HG03097 (cell line): ENCODE data around the gene FLNB.

Source experiments
- ATAC-seq: cut with Tn5 transposase; IDR thresholded peaks from one replicate; pipeline ENCODE4 v1.9.1; 2021; ENCODE audit not compliant: unreplicated experiment, low FRiP score

Gene FLNB

DNA sequence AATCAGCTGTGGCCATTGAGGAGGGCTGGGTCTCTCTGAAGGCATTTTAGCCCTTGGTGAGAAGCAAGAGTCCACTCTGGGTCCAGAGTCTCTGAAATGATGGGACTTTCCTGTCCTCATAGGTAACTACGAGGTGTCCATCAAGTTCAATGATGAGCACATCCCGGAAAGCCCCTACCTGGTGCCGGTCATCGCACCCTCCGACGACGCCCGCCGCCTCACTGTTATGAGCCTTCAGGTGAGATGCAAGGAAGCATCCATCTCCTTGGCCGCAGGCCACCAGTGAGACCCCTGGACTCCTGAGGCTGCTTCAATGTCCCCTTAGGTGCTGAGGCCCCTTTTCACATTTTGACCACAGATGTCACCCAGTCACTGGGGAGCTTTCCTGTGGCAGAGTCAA, 147.6 kb downstream of the FLNB start:
- ATAC-seq = no peak

DNA sequence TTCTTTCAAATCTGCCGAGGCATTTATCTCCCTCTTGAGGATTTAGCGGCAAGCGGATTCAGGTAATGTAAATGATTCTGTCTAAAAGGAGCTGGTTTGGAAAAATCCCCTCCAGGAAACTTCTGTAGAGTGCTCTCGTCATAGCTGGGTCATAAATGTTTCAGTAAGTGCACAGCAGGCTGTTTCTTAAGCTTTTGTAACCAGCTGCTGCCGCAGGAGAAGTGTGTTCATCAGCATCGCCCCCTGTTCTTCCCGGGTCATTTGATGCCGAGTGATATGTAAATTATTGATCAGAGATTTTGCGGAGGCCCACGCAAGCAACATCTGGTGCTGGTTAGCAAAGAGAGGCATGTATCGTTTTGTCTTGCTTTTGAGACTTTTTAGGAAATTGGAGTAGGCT, 149.5 kb downstream of the FLNB start:
- no peak for ATAC-seq

- ATAC-seq = no peak
Measured at GRCh38 chr3:58158442-58159153, 150.4 kb downstream of the FLNB start.

- no peak for ATAC-seq
Measured at GRCh38 chr3:58160399-58160798, 152.2 kb downstream of the FLNB start.

DNA sequence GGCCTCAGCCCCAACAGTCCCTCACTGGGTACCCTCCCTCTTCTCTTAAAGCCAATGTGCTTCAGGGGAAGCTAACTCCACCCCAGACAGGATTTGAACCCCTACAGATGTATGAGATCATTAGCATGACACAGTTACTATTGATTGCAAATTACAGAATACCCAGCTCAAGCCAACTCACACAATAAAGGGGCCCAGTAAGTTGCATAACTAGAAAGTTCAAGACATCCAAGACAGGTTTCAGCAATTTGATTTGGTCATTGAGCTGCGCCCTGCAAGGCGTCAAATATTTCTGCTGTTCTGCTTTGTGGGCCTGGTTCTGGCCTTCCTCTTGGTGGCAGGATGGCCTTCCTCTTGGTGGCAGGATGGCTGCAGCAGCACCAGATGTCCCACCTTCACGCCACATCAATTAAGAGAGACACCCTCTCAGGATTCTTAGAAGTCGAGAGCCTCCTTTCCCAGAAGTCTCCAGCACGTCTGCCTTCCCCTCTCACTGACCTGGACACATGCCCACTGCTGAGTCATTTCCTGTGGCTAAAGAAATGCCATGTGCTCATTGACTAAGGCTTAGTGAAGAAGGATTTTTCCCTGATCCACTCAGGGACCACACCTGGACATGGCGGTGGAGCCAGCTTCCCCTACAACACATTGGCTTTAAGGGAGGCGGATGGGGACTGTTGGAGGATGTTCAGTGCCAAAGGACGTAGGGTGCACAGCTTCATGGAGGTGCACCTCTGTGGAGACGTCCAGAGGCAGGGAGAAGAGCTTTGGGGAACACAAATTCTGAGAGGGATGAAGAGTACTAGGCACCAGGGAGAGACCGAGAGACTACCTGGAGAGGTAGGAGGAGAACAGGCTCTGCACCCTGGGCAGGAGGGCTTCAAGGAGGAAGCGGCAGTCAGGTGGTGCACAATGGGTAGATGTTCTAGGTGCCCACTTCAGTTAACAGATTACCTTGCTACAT, 153.5 kb downstream of the FLNB start:
- ATAC-seq = no peak

- ATAC-seq = no peak
Measured at GRCh38 chr3:58163234-58163633, 155.0 kb downstream of the FLNB start.

DNA sequence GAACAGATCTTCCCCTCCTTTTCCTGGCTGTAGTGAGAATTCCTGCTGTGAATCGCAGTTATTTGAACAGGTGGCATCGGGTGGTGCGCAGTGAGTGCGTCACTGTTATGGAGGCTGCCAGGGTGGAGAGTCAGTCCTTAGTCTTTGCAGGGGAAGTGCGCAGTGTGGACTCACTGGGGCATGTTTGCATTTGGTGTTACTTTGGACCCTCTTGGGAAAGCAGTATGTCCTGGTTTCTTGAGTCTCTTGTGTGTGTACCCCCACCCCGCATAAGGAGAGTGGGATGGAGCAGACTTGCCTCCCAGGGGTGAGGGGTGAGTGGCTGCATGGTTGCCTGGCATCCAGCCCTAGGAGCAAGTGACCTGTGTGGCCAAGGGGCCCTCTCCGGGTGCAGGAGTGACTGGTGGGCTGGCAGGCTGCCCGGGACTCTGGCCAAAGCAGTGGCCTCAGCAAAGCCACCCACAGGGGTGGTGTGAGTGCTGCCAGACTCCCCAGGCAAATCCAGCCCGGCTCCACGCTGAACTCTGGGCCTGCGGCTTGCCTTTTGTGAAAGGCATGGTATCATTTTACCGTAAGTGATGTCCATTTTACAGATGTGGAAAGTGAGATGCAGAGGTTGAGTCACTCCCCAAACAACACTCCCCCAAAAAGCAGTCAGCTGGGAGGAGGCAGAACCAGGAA, 156.1 kb downstream of the FLNB start:
- no peak for ATAC-seq

GRCh38 chr3:58164906-58165821, 156.9 kb downstream of the FLNB start:
- no peak for ATAC-seq

DNA sequence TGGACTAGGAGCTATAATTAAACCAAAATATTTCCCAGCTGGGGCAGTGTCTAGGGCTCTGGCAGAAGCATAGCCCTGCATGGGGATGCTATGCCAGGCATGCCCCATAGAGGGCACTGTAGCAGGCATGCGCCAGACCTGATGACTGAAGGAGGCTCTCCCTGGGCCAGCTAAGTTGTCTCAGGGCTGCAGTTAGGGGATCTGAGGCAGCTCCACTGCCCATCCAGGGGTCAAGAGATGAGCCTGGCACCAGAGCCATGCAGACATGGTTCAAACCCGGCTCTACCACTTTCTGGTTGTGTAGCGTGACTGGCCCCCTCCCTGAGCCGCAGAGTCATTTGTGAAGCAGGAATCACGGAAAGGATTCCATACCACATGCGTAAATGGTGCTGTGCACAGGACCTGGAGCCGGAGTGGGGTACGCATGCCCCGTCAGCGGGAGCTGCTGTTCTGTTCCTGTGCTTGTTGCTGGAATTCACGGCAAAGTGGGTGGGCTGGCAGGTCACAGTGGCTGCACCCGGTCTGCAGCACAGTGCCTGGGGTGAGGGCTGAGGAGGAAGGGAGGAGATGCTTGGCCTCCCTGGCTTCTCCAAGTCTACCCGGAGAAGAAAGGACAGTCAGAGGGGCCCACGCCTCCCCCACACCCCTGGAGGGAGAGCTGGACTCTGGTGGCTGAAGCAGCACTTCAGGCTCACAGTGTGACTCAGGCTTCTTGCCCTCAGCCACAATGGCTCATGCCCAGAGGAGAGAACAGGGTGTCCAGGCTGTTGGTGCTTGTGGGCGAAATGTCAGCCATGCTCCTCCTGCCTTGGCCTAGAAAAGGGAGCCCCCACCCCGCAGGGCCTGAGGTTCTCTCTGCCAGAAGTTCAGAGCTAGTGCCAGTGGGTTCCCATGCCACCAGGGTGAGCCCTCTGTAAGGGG, 159.5 kb downstream of the FLNB start:
- peak; percentile 65 for ATAC-seq

DNA sequence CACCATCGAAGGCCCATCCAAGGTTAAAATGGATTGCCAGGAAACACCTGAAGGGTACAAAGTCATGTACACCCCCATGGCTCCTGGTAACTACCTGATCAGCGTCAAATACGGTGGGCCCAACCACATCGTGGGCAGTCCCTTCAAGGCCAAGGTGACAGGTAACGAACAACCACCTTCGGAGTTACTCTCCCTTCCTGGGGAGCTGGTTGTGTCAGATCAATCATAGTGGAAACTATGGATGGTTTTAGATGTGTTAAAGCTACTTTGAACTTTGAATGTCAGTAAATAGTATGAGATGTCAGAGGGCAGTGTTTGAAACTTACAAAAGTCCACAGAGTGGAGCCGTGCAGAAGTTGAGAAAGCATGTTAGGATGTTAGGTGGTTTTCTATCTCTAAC, 160.3 kb downstream of the FLNB start:
- ATAC-seq = no peak

DNA sequence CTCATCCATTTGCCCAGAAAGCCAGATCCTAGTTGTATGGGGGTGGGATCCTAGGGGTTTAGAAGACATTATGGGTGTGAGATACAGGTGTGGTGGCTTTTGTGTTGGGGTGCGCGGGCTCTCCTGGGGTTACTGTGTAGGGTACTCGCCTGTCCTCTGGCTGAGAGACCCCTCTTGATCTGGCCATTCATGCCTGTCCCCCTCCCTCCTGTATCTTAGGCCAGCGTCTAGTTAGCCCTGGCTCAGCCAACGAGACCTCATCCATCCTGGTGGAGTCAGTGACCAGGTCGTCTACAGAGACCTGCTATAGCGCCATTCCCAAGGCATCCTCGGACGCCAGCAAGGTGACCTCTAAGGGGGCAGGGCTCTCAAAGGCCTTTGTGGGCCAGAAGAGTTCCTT, 161.1 kb downstream of the FLNB start:
- ATAC-seq = no peak

DNA sequence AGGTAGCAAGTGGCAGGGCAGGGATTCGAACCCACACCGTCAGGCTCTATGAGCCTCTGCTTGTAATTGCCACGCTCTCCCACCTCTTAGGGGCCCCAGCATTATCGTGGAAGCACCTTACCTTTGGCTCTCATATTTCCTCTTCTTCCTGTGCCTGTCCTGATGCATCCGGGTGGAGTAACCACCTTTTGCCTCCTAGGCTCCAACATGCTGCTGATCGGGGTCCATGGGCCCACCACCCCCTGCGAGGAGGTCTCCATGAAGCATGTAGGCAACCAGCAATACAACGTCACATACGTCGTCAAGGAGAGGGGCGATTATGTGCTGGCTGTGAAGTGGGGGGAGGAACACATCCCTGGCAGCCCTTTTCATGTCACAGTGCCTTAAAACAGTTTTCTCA, 162.2 kb downstream of the FLNB start:
- no peak for ATAC-seq

- ATAC-seq = no peak
Measured at GRCh38 chr3:58171126-58171525, 162.9 kb downstream of the FLNB start.

GRCh38 chr3:58173029-58173668, 164.9 kb downstream of the FLNB start:
- ATAC-seq = no peak

- no peak for ATAC-seq
Measured at GRCh38 chr3:58173669-58174398, 165.6 kb downstream of the FLNB start.

- no peak for ATAC-seq
Measured at GRCh38 chr3:58175187-58175436, 166.9 kb downstream of the FLNB start.

DNA sequence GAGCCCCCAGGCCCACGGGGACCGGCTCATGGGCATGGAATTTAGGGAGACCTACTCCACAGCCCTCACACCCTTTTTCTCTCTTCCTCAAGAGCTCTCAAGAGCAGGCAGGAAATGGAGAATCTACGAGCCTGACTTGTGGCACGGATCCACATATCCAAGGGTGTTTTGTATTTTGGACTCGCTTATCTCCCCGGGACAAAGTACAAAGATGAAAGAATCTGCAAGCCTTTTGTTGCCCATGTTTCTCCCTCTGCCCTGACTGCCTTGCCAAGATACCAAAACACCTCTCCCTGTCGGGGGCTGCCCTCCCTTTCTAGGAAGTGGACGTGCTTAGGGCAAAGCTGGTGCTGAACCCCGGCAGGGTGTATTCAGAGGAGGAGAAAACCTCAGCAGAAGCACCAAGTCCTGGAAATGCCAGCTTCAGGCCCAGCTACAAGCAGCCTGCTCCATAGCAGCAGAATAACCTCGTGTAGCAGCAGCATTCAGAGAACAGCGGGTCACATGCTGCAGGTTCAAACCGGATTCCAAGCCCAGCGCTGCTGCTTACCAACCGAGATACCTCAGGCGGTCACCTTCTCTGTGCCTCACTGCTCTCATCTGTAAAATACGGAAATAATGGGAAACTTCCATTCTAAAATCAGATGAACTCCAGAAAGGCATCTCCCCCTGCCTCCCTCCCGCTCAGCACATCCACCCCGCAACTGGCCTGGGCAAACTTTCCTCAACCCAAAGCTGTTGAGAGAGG, 167.4 kb downstream of the FLNB start:
- ATAC-seq = no peak

GRCh38 chr3:58176185-58176530, 167.9 kb downstream of the FLNB start:
- no peak for ATAC-seq
